ENCODE results near the gene SPATS2L. TPM values are rescaled to one million over a fixed set of nuclear protein-coding genes. Genes with fewer than 3 reads are reported as not detected.

SPATS2L gene
- total and polyA plus RNA-seq, 2 donors (not counting 1 experiment from before 2014, with no cell fraction given): 0.27 to 0.44 TPM

DNA sequence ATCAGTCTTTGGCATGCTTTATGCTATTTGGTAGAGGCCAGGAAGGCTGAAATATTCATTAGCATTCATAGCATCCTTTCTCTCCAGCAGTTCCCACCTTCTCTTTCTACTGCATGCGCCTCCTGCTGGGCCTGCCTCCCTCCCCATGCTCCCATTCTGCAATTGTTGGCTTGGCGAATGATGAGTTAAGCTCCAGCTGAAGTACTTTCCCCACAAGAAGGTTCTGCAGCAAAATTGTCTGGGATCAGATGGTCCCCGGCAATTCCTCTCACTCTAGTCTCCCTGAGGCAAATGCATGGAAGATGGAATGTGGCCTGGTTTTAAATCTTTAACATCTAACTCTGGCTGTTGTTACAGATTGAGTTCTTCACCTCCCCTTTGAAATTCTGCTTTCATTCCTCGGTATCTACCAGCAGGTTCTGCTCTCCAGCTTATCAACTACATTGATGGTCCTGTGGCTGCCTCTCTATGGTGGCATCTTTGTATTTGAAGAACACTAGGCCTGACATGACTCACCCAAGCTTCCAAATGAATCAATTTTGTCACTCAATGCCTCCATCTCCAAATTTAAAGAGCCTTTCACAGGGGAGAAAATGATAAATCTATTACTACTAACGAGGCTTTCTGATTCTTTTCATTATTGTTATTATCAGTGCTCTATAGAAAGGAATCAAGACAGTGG is 147.5 kb downstream of the SPATS2L start:
- no peak for ATAC-seq (ENCODE audit: low read depth)
- no peak overlapping the region for H3K4me2 ChIP-seq (replicated peaks; ENCODE audit: low read depth, low read length, poor library complexity, severe bottlenecking)
- no peaks in the 10 kb centered on the region for H3K27me3 ChIP-seq (replicated peaks in 1 of 4; ENCODE audit: control extremely low read depth in 1 of 4, control insufficient read depth in 3 of 4, insufficient read depth in 4 of 4, low read length in 3 of 4)
- H4K20me1 ChIP-seq (ENCODE audit: control insufficient read depth, insufficient read depth, low read length, poor library complexity, severe bottlenecking): no peaks in the 10 kb centered on the region
- Mint-ChIP-seq H3K27ac (no peak overlapping the region), H3K4me1 (peaks cover 54% of the 10 kb centered on the region), H3K9me3 (ENCODE audit: insufficient read depth) (no peaks in the 10 kb centered on the region), H3K27me3 (no peaks in the 10 kb centered on the region), H3K4me3 (no peak overlapping the region)
- no peak overlapping the region for H3K9ac ChIP-seq (ENCODE audit: low read length)
- H3K79me2 ChIP-seq (ENCODE audit: control insufficient read depth, insufficient read depth, low read length): no peaks in the 10 kb centered on the region
- H2AFZ ChIP-seq (ENCODE audit: insufficient read depth, low read depth, low read length, poor library complexity, severe bottlenecking): no peak overlapping the region
- DNase-seq: no peak
- no peak overlapping the region for H3K27ac ChIP-seq (ENCODE audit: low read length in 2 of 2)
- no peaks in the 10 kb centered on the region for H3K36me3 ChIP-seq (replicated peaks in 1 of 2; ENCODE audit: control extremely low read depth in 1 of 2, control insufficient read depth in 1 of 2, extremely low read depth in 1 of 2, insufficient read depth in 2 of 2, low read length in 1 of 2)
- intact Hi-C loops (cut with micrococcal nuclease): no loop called here
- ChIA-PET CTCF (interaction anchor here (1.1 kb wide), 1 partner anchor 17 kb away, joined by 3 read pairs; no protein-coding TSS in a partner anchor), POLR2A (no interaction called here)
- no peak for TF ChIP-seq EZH2 (IDR thresholded peaks at IDR 0.05; ENCODE audit: borderline replicate concordance, insufficient read depth, low read depth, low read length, poor library complexity, severe bottlenecking)
- TF ChIP-seq, protein P1, sequence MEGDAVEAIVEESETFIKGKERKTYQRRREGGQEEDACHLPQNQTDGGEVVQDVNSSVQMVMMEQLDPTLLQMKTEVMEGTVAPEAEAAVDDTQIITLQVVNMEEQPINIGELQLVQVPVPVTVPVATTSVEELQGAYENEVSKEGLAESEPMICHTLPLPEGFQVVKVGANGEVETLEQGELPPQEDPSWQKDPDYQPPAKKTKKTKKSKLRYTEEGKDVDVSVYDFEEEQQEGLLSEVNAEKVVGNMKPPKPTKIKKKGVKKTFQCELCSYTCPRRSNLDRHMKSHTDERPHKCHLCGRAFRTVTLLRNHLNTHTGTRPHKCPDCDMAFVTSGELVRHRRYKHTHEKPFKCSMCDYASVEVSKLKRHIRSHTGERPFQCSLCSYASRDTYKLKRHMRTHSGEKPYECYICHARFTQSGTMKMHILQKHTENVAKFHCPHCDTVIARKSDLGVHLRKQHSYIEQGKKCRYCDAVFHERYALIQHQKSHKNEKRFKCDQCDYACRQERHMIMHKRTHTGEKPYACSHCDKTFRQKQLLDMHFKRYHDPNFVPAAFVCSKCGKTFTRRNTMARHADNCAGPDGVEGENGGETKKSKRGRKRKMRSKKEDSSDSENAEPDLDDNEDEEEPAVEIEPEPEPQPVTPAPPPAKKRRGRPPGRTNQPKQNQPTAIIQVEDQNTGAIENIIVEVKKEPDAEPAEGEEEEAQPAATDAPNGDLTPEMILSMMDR (IDR thresholded peaks at IDR 0.05): no peak
- H3K9me3 ChIP-seq (ENCODE audit: control extremely low read depth in 1 of 3, control insufficient read depth in 2 of 3, insufficient read depth in 1 of 3, low read length in 2 of 3): no peaks in the 10 kb centered on the region
- H3K4me3 ChIP-seq (ENCODE audit: control extremely low read depth in 1 of 5, extremely low read depth in 1 of 5, insufficient read depth in 1 of 5, low read depth in 2 of 5, low read length in 4 of 5): no peak overlapping the region
- WGBS (ENCODE audit: insufficient coverage): 75% methylated on average over 4 of the region's 5 CpGs
- H3K4me1 ChIP-seq (ENCODE audit: control insufficient read depth in 2 of 2, insufficient read depth in 2 of 2, low read length in 2 of 2): peaks cover 46 to 50% of the 10 kb centered on the region in 2 donors
